Endometrium (tissue), 2 donors: ENCODE data around the gene TES.

Experiments
- FAIRE-seq: peaks from 2 replicates; lab custom pipeline; 2012; peaks lifted over from hg19 to GRCh38; lab: Jason Lieb, UNC
- donor health status: control.
- donor health status: control.

TES gene

DNA sequence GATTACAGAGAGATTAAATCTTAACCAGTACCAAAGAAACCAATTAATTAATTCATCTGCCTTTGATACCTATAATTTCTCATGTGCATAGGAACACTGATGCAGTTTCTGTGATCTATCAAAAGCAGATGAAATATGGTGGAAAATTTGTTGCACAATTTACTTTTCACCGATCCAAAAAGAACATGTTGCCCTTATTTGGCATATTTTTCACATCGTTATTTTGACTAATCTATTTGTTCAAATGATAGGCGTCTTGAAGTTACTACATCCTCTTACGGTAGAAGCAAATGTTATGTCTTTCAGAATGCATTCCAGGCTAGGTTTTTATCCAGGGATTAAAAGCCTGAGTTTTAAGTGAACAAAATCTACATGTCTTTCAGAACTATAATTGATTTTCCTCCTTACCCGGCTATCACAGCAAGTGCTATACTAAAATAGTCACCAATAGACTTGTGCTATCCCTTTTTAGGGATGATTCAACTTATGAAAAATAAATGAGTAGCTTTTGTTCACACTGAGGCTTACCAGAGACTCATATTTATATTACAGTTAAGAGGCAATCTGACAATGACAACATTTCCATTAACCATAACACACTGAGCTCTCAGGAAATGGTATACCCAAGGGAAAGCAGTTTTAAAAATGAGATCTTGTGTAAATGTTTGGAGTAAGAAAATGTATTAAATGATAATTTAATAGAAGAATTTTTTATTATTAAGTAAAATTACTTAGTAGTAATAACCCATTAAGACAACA is 16.8 kb upstream of the TES start:
- no peak for FAIRE-seq

DNA sequence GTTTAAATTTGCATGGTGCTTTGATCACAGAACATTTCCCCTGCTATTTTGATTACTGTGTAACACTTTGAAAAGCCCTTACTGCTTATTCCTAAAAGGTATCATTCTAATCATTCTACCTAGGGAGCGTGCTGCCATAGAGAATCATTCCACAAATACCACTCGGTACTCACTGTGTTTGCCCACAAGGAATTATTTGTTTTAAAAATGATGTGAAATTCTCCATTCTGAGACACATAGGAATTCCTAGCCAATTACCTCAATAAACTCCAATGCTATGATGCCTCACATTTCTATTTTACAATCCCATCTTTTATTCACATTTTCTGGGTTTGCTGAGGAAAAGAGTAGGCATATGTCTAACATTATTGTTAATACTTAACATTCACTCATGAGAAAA is 16.2 kb upstream of the TES start:
- no peak for FAIRE-seq

DNA sequence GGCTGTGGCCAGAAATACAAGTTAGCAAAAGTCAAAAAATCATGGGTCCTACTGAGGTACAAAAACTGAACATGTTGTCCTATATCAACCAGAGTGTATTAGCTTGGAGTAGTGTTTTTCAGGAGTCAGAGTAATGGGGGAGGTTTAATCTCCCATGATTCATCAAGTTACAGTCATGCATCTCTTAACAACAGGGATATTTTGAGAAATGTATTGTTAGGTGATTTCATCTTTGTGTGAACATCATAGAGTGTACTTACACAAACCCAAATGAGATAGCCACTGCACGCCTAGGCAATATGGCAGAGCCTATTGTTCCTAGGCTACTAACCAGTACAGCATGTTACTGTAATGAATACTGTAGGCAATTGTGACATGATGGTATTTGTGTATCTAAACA is 14.9 kb upstream of the TES start:
- no peak for FAIRE-seq

DNA sequence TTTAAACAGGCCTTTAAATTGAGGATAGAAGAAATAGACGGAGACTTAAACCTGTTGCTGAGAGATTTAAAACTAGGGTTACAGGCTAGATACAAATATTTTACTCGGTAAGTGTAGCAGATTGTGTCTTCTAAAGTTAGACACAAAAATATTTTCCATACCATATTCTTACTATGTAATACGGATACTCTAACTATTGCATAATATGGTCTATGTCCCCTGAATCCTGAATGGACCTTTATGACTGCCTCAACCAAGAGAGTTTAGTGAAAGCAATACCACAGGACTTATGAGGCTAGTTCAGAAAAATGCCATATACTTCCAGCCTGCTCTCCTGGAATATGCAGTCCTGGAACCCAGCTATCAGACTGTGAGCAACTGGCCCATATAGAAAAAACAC is 13.4 kb upstream of the TES start:
- no peak for FAIRE-seq

DNA sequence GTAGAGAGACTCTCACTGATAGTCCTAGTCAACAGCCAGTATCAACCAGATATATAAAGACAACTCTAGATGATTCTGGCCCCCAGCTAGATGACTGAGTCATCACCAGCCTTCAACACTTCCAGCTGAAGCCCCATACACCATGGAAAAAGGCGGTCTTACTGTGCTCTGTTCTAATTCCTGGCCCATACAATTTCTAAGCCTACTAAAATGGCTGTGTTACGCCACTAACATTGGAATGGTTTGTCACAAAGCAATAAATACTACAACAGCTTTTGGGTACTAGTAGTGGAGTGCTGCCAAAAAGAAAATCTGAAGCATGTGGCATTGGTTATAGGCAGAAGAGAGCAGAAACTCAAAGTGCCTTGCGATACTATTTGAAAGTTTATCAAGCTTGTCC is 13.0 kb upstream of the TES start:
- no peak for FAIRE-seq

DNA sequence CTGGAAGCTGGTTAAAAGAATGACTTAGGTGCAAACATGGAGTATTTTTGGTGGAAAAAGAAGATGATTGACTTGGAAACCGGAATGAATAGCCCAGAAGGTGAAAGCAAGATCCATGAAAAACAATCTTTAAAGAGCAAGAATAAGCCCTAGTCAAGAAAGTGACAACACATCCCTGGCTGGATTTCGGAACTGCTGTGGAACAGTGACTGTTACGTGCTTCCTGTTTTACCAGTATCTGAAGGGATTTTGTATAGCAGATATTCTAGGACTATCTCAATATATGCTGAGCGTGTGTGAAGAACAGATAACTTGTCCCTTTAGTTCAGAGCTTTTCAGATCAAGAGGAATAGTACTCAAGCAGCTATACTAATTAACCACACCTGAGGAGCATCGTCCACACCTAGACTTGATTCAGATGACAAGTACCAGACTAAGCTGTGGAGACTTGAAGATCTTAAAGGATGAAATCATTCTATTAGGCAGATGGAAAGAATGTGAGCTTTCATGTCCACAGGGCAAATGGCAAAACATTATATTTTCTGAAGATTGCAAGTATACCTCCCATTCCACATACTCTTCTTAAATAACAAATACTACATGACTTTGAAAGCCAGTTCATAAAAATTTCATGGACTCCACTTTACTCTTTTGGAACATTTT is 11.5 kb upstream of the TES start:
- FAIRE-seq = no peak

DNA sequence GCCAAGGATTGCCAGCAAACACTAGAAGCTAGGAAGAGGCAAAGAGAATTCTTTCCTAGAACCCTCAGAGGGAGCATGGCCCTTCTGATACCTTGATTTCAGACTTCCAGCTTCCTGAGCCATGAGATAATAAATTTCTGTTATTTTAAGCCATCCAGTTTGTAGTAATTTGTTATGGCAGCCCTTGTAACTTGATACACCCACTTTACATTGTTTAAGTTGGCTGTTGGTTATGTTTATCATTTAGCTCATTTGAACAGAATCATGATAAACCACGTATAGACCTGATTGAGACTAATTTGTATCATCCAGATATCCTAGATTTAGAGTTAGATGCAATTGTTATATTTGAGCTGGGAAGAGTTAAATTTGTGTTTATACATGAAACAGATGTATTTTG is 9.4 kb upstream of the TES start:
- FAIRE-seq = no peak

DNA sequence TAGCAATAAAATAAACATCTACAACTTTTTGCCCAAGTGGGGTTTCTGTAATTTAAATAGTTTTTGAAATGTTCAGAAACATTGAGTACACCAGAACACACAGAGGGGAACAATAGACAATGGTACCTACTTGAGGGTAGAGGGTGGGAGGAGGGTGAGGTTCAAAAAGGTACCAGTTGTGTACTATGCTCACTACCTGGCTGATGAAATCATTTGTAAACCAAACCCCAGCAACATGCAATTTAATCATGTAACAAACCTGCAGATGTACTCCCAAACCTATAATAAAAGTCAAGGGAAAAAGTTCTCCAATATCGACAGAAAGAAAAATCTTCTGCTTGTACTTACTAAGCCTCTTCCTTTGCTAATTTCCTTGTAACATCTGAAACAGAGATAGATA is 4.2 kb upstream of the TES start:
- FAIRE-seq = no peak

DNA sequence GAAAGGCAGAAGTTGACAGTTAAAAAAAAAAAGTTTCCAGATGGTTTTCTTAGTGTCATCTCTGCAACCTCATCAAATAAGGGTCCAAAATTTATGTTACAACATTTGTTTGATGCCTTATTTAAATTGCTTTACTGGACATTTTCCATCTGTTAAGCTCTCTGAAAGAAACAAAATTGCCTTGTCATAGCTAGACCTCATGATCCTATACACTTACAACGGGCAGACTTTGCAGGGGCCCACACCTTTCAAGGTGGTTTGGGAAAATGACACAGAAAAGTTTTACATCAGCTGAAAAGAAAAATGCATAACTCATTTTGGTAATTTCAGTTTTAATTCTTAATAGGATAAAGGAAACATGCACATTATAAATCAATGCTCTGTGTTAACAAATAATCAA is 1.4 kb upstream of the TES start:
- FAIRE-seq = no peak

DNA sequence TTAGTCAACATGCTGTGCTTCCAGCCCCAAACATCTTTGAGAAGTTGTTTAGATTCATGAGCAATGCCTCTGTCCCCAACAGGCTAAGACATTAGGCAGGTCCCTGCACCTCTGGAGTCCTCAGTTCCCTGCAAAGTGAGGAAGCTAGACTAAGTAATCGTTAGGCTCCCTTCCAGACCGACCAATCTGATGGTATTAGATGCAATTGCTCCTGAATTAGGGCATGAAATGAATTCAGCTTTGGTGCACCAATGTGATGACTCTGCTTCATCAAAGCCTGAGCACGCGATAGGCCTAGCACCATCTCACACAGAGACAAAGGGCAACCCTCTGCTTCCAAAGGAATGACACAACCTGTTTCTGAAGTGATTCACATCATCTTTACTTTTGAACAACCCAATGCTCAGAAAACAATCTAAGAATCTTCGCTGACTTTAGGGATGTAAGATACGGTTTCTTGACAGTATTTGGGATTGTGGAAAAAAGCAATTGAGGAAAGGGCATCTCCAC is 723 bp upstream of the TES start:
- FAIRE-seq = no peak

DNA sequence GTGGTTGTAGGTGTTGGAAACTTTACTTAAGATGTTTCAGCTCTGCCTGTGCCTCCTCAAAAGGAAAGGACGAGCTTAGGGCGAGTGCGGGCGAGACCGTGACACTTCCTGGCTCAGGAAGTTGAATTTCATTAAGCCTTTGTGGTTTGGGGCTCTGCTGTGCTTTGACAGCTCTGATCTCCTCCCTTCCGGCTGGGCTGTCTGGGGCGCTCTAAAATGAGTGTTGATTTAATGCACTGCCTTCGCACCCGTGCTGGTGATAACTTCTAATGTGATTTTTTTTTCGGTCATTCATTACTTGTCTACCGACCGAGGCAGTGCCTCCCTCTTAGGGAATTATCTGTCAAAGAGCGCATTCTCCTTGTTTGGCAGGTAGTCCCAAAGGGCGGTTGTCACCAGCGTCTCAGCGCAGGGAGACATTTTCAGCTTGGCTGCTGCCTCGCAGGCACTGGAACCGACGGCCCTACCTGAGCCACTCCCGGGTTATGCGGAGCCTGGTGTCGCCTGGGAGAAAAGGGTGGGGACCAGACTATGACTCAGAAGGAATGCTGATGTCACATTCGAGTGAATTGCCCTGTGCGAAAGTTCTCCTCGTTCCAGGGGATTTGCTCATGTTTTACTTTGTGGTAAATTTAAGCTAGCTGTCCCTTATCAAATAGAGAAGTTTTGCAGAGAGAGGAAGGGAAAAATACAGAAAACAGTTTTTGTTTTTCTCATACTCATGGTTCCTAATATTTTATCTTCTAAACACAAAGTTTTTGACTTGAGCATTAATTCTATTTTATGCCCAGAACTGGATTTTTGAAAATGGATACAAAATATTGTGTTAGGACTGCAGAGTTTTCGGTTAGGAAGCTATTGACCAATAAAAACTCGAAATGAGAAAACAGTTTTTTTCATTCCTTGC is 920 bp downstream of the TES start:
- no peak for FAIRE-seq

DNA sequence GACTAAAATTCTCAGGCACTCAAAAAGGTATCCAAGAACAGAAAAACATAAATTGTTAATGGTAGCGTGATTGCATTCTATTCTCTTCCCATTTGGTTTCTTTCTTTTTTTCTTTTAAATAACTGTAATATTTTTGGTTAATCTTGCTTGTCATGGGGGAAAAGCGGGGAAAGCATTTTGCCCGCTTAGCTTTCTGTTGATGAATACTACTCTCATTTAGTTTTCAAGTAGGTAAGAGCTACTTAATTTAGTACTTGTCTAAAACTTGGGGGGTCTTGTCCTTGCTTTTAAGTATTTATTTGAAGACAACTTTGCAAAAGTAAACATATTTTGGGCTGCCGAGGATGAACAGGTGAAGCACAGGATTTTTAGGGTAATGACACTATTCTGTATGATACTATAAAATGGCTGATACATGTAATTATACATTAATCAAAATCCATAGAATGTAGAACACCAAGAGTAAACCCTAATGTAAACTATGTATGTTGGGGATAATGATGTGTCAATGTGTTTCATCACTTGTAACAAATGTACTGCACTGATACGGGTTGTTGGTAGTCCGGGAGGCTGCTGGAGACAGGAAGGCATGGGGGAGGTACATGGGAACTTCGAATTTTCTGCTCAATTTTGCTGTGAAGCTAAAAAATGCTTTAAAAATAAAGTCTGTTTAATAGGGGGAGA is 1.7 kb downstream of the TES start:
- FAIRE-seq = no peak

DNA sequence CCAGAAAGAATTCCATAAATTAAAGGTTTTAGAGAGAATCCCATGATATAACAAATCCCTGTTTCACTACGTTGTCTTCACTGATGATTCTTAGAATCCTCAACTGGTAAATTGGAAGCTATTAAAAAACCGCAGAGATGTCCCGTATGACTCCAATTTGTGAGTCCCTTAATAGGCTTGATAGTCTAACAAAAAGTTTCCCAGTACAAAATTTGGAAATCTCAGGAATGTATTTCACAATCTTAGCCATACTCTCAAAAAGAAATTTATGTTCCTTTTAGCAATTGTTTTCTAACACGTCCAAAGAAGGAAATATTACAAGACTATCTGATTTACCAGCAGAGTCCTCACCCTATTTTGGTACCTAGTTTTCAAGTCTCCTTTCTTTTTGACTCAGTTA is 2.5 kb downstream of the TES start:
- FAIRE-seq = no peak

DNA sequence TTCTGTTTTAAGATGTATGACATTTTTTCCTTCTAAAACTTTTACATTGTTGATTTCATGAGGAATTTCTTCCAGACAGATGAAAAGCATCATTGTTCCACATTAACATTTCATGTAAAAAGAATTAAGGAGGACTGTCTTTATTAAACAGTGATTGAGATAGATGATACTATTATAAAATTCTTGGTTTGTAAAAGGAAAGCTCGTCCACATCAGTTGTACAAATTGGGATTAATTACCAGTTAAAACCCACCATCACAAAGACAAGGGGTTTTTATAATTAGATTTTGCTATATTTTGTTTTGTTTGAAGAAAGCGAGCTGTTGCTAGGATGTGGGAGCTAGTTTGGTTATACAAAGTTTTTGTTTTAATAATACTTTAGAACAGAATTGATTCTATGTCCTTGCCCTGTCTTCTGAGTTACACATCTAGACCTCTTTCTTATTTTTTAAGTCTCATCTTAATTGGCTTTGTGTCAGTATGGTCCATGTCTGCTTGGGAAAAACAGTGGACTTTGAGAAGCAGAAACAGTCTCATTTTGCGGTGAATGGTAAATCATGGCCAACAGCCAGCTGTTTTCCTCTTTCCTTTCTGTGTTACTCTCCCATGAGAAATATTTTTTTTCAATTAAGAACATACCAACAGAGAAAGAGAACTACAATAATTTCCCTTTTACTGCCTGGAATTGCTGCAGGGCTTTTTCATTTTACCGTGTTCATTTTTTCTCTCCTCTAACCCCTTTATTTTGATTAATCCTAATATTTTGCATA is 3.2 kb downstream of the TES start:
- FAIRE-seq = no peak

DNA sequence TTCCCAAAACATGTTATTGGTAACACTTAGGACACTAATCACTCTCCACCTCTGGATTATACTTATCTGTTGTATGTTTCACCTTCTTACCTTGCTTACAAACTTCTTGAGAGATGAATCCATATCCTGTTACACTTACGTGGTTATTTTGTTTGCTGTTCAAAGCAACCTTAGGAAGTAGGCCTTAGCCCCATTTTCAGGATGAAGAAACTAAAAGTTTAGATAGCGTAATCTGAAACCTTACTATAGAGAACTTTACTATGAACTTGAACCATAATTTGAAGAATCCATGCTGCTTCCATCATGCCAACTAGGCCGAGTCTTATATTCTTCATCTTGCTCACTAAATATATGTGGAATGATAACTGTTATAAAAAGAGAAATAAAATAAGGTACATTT is 4.6 kb downstream of the TES start:
- no peak for FAIRE-seq

DNA sequence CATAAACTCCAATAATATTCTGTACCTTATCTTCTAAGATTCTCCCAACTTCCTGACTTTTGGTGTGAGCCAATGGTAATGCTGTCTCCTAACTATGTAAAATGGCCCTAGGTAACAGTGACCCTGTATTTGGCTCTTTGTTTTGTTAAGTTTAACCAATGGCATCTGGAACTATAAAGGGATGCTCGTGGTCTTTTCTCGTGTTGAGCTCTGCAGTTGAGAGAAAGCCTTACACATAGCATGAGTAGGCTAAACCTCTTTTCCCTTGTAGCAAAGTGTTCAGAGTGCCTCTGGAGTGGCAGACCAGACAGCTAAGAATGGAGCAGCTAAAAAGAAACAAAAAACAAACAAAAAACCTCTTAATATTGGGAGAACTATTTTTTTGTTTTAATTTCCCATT is 5.2 kb downstream of the TES start:
- FAIRE-seq = no peak

DNA sequence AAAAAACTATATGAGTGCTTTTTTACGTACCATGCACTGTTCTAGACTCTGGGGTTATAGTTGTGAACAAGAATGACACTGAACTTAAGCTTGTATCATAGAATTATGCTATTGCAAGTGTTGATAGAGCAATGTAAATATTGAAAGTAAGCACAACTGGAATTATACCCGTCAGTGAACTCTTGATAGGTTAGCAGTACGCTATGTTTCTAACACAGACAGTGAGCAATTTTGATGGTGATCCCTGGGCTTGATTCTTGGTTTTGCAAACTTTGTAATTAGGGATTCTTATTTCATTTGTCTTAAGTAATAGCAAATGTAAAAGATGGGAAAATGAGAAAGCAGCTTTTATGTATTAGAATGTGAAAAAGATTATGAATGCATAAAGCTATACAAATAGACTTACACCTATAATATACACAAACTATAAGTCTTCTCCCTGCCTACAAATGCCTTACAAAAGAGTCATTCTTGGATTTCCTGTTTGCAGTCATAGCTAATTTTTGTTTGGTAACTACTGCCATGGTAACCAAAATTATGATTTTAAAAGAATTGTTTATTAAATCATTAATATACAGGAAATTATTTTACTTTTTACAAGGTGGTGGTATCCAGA is 6.7 kb downstream of the TES start:
- FAIRE-seq = no peak

DNA sequence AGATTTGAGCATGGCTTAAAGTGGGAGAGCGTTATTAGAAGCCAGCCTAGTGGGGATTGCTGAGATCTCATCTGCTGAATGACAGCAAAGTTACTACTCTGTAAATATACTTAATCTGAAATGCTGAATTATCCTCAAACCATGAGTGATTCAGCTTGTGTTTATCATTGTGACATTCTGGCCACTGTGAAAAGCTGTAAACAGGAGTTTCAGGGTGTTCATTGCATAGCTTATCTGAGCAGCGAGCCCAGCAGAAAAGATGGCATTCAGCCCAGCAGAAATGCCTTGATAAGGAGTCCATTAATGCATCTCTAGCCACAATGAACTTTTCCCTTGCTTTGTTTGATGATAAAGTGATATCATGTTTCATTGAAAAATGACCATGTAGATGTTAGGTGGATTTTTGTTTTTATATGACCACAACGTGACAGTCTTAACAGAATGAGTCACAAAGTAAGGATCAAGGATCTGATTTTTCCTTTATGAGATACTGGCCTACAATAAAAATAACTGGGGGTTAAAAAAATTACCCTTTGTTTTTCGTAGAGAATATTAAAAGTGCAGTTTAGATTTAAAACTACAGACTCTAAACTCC is 7.8 kb downstream of the TES start:
- no peak for FAIRE-seq

DNA sequence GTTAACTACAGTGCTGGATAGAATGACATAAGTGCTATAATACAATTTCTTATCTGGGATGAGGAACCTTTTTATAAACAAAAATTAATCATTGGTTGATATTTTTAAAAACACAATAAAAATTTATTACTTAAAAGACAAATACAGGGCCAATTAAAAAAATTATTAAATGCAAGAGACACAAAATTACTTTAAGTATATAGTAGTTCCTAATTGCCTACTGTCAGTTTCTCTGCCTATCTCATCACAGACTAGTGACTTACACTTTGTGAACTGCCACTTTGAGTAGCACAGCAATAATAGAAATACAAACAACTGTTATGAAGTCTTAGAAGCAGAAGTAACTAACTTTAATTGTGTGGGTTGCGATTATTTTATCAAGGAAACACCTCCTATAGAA is 8.4 kb downstream of the TES start:
- no peak for FAIRE-seq

DNA sequence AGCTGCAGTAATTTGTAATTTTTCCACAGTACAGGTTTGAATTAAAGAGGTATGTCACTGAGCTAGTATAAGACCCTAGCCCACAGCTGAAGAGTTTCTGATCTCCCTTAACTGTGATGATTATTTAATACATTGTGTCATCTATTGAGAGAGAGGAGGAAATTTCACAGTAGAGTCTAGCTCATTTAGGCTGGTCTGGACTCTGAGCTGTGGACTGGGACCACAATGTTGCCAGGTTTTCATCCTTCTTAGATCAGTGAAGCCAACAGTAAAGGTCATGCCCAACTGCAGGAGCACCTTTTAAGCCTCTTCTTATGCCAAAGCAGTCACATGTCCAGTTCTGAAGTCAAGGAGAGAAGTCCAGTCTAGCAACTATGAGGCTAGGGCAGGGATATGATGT is 8.9 kb downstream of the TES start:
- no peak for FAIRE-seq

DNA sequence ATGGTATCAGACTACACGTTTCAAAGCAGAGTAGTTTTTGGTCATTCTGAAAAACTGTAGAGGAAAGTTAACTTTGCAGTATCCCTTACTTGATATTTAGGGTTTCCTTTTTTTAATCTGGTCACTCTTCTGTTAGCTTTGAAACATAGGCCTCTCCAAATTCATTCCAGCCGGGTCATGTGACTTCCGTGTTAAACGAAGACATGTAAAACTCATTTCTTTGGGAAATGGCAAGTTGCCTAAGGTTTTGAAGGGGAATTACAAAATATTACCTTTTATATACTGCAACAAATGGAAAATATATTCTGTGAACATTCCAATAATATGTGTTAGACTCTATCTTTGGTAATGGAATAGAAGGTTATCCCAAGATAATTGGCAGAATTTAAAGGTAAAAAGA is 9.5 kb downstream of the TES start:
- FAIRE-seq = no peak
